GM12865 (cell line): ENCODE data around the gene SMIM32.

Experiments
- DNase-seq: peaks from one replicate; pipeline ENCODE4 v3.0.0; 2010; ENCODE audit warnings: low read depth
- H3K4me3 ChIP-seq: 2 replicates; pipeline ENCODE4 v1.5.1; 2011; ENCODE audit warnings: mild to moderate bottlenecking, low read depth, low read length, control low read depth
- CTCF ChIP-seq: IDR thresholded peaks from 2 replicates; pipeline ENCODE4 v1.5.1; 2011; ENCODE audit warnings: low read length, control low read depth, low read depth, inconsistent platforms; ENCODE audit not compliant: insufficient read depth; ENCODE audit errors: missing control alignments

SMIM32 gene

DNA sequence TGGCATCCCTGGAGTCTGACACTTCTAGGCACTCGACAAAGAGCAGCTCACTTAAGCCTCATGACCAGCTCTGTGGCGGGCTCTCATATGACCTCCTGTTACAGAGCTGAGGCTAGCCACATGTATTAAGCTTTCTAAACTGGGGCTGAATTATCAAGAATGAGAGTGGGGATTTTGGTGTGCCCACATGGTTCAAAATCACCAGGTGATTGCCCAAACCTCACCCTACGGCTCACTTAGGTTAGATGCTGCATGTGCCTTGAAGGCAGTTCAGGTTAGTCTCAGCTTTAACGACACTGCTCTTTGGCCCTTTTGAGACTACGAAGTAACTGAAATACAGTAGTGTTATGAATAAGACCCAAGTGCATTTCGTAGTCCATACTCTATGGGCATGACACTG is 39.4 kb upstream of the SMIM32 start:
- no peak overlapping the region for H3K4me3 ChIP-seq
- DNase-seq: peak; percentile 59
- TF ChIP-seq CTCF: no peak

GRCh38 chr5:136230176-136230575 is 37.2 kb upstream of the SMIM32 start:
- no peak for TF ChIP-seq CTCF
- H3K4me3 ChIP-seq: no peak overlapping the region
- DNase-seq: no peak

DNA sequence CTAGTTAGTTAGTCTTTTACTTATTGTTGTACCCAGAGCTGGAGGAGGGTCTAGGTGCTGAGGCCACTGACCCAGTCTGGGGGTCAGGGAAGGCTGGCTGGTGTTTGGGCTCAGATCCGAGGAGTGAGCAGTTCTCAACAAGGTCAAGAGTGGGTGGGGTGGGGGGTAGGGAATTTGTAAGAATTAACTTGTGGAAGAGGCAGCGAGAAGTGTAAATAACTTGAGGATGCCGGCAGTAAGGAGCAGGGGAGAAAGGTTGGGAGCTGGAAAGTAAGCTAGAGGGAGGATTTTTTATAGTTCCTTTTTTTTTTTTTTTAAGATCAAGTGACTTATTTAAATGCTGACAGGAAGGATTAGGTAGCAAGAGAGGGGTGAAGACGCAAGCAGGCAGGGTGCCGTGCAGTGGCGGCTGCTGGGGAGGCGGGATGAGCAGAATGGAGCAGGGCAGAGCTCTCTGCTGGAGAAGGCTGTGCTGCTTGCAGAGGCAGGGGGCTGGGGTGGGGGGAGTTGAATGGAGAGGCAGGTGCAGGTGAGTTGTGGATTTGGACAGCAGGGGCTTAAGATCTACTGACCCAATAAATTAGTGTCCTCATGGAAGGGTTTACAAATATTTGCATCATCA is 35.3 kb upstream of the SMIM32 start:
- TF ChIP-seq CTCF: no peak
- no peak for DNase-seq
- H3K4me3 ChIP-seq: no peak overlapping the region

GRCh38 chr5:136226401-136226800 is 33.4 kb upstream of the SMIM32 start:
- TF ChIP-seq CTCF: no peak
- no peak for DNase-seq
- no peak overlapping the region for H3K4me3 ChIP-seq

DNA sequence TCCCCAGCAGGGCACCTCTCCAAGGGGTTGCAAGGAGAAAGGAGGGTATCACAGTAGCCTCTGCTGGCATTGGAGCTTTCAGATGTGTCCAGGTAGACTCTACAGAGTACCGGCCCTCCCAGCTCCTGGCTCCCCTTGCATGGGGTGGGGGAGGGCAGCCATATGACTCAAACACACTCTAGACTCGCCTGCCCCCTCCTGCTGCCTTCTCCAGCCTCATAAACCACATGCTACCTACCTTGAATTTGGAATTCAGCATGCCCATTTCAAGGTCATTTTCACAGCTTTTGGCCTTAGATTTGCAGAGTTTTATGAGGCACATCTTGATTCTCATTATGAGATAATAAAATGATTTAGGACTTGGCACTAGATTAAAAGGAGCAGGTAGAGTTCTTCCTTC is 32.8 kb upstream of the SMIM32 start:
- no peak overlapping the region for H3K4me3 ChIP-seq

DNA sequence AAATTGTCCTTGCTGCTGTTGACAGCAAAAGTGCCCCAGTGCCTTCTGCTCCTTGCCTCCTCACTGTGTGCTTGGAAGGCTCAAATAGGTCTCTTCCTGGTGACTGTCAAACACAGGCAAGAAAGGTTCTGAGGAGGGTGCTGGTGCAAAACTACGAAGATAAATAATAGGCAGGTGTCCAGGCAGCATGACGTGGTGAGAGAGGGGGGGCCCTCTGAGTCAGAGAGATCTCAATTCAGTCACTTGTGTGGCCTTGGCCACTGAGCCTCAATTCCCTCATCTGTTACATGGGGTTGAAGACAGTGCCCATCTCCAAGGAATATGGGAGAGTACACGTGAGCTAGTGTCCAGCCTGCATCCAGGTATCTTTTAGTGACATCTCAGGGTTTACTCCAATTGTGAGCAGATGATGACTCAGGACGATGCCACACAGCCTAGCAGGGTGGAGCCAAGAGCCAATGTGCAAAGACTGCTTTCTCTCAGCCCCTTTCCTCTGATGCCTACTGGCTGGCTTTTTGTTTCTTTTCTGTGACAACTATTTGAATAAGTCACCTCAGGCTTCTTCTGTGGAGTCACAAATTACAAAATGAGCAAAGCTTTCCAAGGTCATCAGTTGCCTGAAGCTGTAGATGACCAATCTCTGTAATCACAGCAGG is 29.7 kb upstream of the SMIM32 start:
- no peak for DNase-seq
- no peak for TF ChIP-seq CTCF
- H3K4me3 ChIP-seq: no peak overlapping the region

More for the DNA sequence above, 32.8 kb upstream of the SMIM32 start:
- TF ChIP-seq CTCF: no peak
- no peak for DNase-seq

GRCh38 chr5:136221340-136221739 is 28.4 kb upstream of the SMIM32 start:
- no peak for TF ChIP-seq CTCF
- DNase-seq: no peak
- no peak overlapping the region for H3K4me3 ChIP-seq
